Spleen (tissue), 7 donors: ENCODE results near the gene SLC6A5.

ENCODE experiments used
- CTCF ChIP-seq, 11 experiments: fragments of 200-600 bp in 7 of 11; fragments of 450-650 bp in 4 of 11; sonication (generic) in 4 of 11; IDR thresholded peaks in 8 of 11; conservative IDR thresholded peaks in 3 of 11; 1 replicate in 7 of 11; 2 replicates in 4 of 11; pipeline versions ENCODE4 v1.4.0 to v1.8.0; 2016 to 2021; ENCODE audit warnings: antibody characterized with exemption in 11 of 11, inconsistent platforms in 4 of 11, mild to moderate bottlenecking in 1 of 11
- POLR2A ChIP-seq, 3 donors: fragments of 450-650 bp; IDR thresholded peaks; one replicate each; pipeline ENCODE4 v1.5.1; 2017; ENCODE audit warnings: antibody characterized with exemption in 3 of 3, mild to moderate bottlenecking in 1 of 3
- POLR2AphosphoS5 ChIP-seq, 3 donors: sonication (generic); formaldehyde crosslinking; IDR thresholded peaks; one replicate each; pipeline ENCODE4 v1.5.1; 2017; ENCODE audit warnings: antibody characterized with exemption in 3 of 3
- donor health status: DM: no; HTN: no; CAD: no; lungs with moderate emphysema.
- donor health status: DM: no; HTN: no; CAD: no.
- donor health status: DM: no; HTN: no; CAD: no.

GRCh38 chr11:20589796-20590195 lies 9.6 kb upstream of the SLC6A5 start:
- TF ChIP-seq POLR2AphosphoS5 (IDR thresholded peaks at IDR 0.05) = no peak
- TF ChIP-seq CTCF (IDR thresholded peaks at IDR 0.05 in 8 of 11, conservative IDR thresholded peaks at IDR 0.05 in 3 of 11) = no peak
- TF ChIP-seq POLR2A (IDR thresholded peaks at IDR 0.05) = no peak
